WERI-Rb-1 (cell line): ENCODE data around the gene NID1.

ENCODE experiments used
- DNase-seq: peaks from one replicate; pipeline ENCODE4 v3.0.0-alpha.2; 2020
- H3K27ac ChIP-seq: fragments of 250-450 bp; sonication (Bioruptor Pico); 2 replicates; pipeline ENCODE4 v1.5.1; 2020; ENCODE audit warnings: mild to moderate bottlenecking, moderate library complexity
- H3K27me3 ChIP-seq: fragments of 250-450 bp; sonication (Bioruptor Pico); 2 replicates; pipeline ENCODE4 v1.5.1; 2021; ENCODE audit warnings: mild to moderate bottlenecking, low read depth, moderate library complexity; ENCODE audit not compliant: insufficient read depth, severe bottlenecking
- H3K36me3 ChIP-seq: fragments of 250-450 bp; sonication (Bioruptor Pico); 2 replicates; pipeline ENCODE4 v1.5.1; 2020; ENCODE audit warnings: mild to moderate bottlenecking, moderate library complexity
- H3K4me3 ChIP-seq: 2 replicates; pipeline ENCODE4 v1.5.1; 2011; ENCODE audit warnings: low read depth, mild to moderate bottlenecking, control low read depth, low read length
- H3K9me3 ChIP-seq: fragments of 250-450 bp; sonication (Bioruptor Pico); 2 replicates; pipeline ENCODE4 v1.5.1; 2021; ENCODE audit warnings: mild to moderate bottlenecking, moderate library complexity; ENCODE audit not compliant: severe bottlenecking
- TF ChIP-seq, protein P1 (sequence below): IDR thresholded peaks from 2 replicates; pipeline ENCODE4 v1.5.1; 2011; ENCODE audit warnings: low read depth, mild to moderate bottlenecking, control low read depth, inconsistent platforms, low read length

Gene NID1

DNA sequence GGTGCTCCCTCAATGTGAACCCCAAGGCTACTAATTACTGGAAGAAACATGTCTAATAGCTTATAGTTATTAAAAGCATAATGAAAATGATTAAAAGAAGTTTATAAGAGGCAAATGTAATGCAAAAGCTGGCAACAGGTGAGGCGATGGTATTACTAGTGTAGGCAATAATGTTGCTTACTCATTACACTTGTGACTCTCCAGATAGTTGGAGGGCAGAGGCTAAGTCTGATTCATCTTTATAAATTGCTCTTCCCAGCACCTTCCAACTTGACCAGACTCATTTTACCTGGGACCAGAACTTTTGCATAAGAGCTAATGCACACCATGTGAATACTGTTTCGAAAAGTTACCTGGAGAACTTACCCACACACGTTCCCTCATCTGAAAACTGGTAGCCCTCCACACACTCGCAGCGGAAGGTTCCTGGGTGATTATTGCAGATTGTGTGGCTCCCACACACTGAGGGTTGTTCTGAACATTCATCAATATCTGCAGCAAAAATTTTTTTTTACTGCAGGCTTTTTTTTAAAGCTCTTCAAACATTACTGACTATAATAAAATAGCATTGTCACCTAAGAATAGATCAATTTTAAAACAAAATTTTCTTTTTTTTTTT is 48.0 kb downstream of the NID1 start:
- Histone ChIP-seq H3K27ac (no peak overlapping the region), H3K36me3 (no peaks in the 10 kb centered on the region), H3K9me3 (no peaks in the 10 kb centered on the region), H3K27me3 (no peaks in the 10 kb centered on the region), H3K4me3 (no peak overlapping the region)
- TF ChIP-seq, protein P1, sequence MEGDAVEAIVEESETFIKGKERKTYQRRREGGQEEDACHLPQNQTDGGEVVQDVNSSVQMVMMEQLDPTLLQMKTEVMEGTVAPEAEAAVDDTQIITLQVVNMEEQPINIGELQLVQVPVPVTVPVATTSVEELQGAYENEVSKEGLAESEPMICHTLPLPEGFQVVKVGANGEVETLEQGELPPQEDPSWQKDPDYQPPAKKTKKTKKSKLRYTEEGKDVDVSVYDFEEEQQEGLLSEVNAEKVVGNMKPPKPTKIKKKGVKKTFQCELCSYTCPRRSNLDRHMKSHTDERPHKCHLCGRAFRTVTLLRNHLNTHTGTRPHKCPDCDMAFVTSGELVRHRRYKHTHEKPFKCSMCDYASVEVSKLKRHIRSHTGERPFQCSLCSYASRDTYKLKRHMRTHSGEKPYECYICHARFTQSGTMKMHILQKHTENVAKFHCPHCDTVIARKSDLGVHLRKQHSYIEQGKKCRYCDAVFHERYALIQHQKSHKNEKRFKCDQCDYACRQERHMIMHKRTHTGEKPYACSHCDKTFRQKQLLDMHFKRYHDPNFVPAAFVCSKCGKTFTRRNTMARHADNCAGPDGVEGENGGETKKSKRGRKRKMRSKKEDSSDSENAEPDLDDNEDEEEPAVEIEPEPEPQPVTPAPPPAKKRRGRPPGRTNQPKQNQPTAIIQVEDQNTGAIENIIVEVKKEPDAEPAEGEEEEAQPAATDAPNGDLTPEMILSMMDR: no peak
- DNase-seq: no peak

DNA sequence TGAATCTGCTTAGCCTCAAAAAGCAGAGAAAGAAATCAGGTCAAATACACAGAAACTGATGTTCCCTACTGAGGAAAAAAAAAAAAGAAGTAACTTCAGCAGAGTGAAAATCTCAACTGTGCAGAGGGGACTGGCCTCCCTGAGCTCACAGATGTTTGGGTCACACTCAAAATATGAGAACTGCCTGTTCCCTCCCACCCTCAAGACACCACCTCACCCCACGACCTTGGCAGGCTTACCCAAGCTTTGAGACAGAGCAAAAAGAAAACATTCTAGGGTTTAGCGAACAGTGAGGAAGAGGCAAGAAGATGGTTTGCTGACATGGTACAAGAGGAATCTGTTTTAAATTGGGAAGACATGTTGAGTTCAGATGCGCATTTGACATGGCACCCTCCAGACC is 48.8 kb downstream of the NID1 start:
- no peaks in the 10 kb centered on the region for H3K36me3 ChIP-seq
- no peak overlapping the region for H3K27ac ChIP-seq
- TF ChIP-seq, protein P1: no peak
- H3K4me3 ChIP-seq: no peak overlapping the region
- DNase-seq: no peak
- no peaks in the 10 kb centered on the region for H3K27me3 ChIP-seq
- H3K9me3 ChIP-seq: no peaks in the 10 kb centered on the region

DNA sequence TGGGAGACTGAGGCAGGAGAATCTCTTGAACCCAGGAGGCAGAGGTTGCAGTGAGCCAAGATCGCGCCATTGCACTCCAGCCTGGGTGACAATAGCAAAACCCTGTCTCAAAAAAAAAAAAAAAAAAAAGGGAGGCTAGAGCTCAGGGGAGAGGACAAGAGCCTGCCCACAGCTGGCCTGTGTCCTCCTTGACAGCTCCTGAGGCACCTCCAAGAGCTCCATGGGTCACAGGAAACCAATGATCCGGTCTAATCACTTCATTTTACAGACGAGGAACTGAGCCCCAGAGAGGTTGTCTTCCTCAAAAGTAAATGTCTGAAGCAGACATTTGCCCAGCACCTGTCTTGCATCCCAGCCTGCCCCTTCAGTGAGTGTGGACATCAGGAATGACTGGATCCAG is 49.4 kb downstream of the NID1 start:
- DNase-seq: no peak
- Histone ChIP-seq H3K4me3 (no peak overlapping the region), H3K9me3 (no peaks in the 10 kb centered on the region), H3K27me3 (no peaks in the 10 kb centered on the region), H3K27ac (no peak overlapping the region), H3K36me3 (no peaks in the 10 kb centered on the region)
- TF ChIP-seq, protein P1: no peak

DNA sequence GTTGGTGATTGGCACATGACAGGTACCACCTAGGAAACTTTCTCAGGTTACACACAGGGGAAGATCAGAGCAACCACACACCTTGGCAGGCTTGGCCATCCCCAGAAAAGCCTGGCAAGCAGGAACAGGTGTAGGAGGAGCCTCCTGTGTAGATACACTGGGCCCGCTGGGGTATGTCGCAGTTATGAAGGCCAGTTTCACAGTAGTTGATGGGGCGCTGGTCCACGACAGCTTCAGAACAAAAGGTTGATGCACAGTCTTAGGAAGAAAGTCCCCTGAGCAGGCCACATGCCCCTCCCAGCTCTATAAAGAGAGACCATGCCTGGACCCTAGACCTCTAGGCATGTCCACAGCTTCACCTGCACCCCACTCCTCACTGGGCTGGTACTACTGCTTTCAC is 51.6 kb downstream of the NID1 start:
- Histone ChIP-seq H3K27ac (no peak overlapping the region), H3K36me3 (no peaks in the 10 kb centered on the region), H3K9me3 (no peaks in the 10 kb centered on the region), H3K27me3 (no peaks in the 10 kb centered on the region), H3K4me3 (no peak overlapping the region)
- DNase-seq: no peak
- TF ChIP-seq, protein P1: no peak

DNA sequence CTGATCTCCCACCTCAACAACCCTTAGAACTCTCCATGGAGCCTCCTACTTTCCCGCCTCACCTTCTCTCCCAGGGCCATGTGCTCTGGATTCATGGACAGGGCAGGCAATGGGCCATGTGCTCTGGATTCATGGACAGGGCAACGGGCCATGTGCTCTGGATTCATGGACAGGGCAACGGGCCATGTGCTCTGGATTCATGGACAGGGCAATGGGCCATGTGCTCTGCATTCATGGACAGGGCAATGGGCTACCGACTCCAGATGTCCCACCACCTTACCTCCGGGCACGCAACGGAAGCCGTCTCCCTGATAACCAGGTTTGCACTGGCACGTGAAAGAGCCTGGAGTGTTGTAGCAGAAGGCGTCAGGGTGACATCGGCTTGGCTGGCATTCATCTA is 53.2 kb downstream of the NID1 start:
- no peaks in the 10 kb centered on the region for H3K36me3 ChIP-seq
- H3K4me3 ChIP-seq: no peak overlapping the region
- H3K9me3 ChIP-seq: no peaks in the 10 kb centered on the region
- no peaks in the 10 kb centered on the region for H3K27me3 ChIP-seq
- H3K27ac ChIP-seq: no peak overlapping the region
- DNase-seq: no peak
- TF ChIP-seq, protein P1: no peak

DNA sequence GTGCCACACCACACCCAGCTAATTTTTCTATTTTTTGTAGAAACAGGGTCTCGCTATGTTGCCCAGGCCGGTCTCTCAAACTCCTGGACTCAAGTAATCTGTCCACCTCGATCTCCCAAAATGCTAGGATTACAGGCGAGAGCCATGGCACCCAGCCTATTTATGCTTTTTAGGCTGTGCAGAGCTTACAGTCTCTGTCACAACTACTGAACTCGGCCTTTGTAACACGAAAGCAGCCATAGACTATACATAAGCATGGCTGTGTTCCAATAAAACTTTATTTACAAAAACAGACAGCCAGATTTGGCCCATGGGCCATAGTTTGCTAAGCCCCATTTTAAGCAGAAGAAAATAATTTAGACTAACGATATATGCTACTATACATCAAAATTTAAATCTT is 54.4 kb downstream of the NID1 start:
- no peaks in the 10 kb centered on the region for H3K27me3 ChIP-seq

More for the DNA sequence above, 54.4 kb downstream of the NID1 start:
- Histone ChIP-seq H3K9me3 (no peaks in the 10 kb centered on the region), H3K27ac (no peak overlapping the region), H3K36me3 (no peaks in the 10 kb centered on the region), H3K4me3 (no peak overlapping the region)
- TF ChIP-seq, protein P1: no peak
- no peak for DNase-seq
